ENCODE data around the gene HDDC2.

- TF ChIP-seq, protein P1, sequence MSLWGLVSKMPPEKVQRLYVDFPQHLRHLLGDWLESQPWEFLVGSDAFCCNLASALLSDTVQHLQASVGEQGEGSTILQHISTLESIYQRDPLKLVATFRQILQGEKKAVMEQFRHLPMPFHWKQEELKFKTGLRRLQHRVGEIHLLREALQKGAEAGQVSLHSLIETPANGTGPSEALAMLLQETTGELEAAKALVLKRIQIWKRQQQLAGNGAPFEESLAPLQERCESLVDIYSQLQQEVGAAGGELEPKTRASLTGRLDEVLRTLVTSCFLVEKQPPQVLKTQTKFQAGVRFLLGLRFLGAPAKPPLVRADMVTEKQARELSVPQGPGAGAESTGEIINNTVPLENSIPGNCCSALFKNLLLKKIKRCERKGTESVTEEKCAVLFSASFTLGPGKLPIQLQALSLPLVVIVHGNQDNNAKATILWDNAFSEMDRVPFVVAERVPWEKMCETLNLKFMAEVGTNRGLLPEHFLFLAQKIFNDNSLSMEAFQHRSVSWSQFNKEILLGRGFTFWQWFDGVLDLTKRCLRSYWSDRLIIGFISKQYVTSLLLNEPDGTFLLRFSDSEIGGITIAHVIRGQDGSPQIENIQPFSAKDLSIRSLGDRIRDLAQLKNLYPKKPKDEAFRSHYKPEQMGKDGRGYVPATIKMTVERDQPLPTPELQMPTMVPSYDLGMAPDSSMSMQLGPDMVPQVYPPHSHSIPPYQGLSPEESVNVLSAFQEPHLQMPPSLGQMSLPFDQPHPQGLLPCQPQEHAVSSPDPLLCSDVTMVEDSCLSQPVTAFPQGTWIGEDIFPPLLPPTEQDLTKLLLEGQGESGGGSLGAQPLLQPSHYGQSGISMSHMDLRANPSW (CRISPR knock-in tag; IDR thresholded peaks at IDR 0.05): no peak
- TF ChIP-seq DEAF1 (CRISPR knock-in tag; IDR thresholded peaks at IDR 0.05) (no peak), POLR2A (conservative IDR thresholded peaks at IDR 0.05) (no peak), ZFP1 (CRISPR knock-in tag; IDR thresholded peaks at IDR 0.05) (no peak), ZNF766 (CRISPR knock-in tag; conservative IDR thresholded peaks at IDR 0.05) (no peak), ZFX (CRISPR knock-in tag; IDR thresholded peaks at IDR 0.05) (no peak), BRCA1 (IDR thresholded peaks at IDR 0.05) (no peak), BRCA1 (CRISPR knock-in tag; IDR thresholded peaks at IDR 0.05) (no peak), USF1 (CRISPR knock-in tag; IDR thresholded peaks at IDR 0.05) (no peak)
These were observed 5.3 kb downstream of the HDDC2 start for GRCh38 chr6:125296471-125296870.
